ENCODE results near the gene RIN3.

RIN3 gene

GRCh38 chr14:92559486-92559885 lies 45.9 kb downstream of the RIN3 start:
- no peak overlapping the region for H3K4me3 ChIP-seq (ENCODE audit: low read depth, low read length)
- POLR2A ChIA-PET, result no interaction called here
- no peak for DNase-seq (ENCODE audit: low read depth, low spot score)
- TF ChIP-seq CTCF (IDR thresholded peaks at IDR 0.05; ENCODE audit: insufficient read depth, low read length, missing control alignments), result no peak
- CTCF ChIA-PET, result no interaction called here

- POLR2A ChIA-PET, result no interaction called here
- CTCF ChIA-PET, result no interaction called here
- no peak for TF ChIP-seq CTCF (IDR thresholded peaks at IDR 0.05; ENCODE audit: insufficient read depth, low read length, missing control alignments)
- H3K4me3 ChIP-seq (ENCODE audit: low read depth, low read length), result no peak overlapping the region
- no peak for DNase-seq (ENCODE audit: low read depth, low spot score)
Observed at GRCh38 chr14:92560106-92560865, 46.7 kb downstream of the RIN3 start.

- ChIA-PET POLR2A (no interaction called here), CTCF (no interaction called here)
- TF ChIP-seq CTCF (IDR thresholded peaks at IDR 0.05; ENCODE audit: insufficient read depth, low read length, missing control alignments), result no peak
- no peak for DNase-seq (ENCODE audit: low read depth, low spot score)
- H3K4me3 ChIP-seq (ENCODE audit: low read depth, low read length), result no peak overlapping the region
Observed at GRCh38 chr14:92561906-92562479, 48.4 kb downstream of the RIN3 start.

GRCh38 chr14:92563359-92563758 lies 49.8 kb downstream of the RIN3 start:
- no peak for TF ChIP-seq CTCF (IDR thresholded peaks at IDR 0.05; ENCODE audit: insufficient read depth, low read length, missing control alignments)
- no peak overlapping the region for H3K4me3 ChIP-seq (ENCODE audit: low read depth, low read length)
- POLR2A ChIA-PET, result interaction anchor here (0.9 kb wide), 1 partner anchor 83 kb away, joined by 3 read pairs; no protein-coding TSS in a partner anchor
- CTCF ChIA-PET, result interaction anchor here (1.2 to 3.0 kb wide), 3 partner anchors 31 to 123 kb away, joined by 3 to 16 read pairs (median 10); no protein-coding TSS in a partner anchor
- DNase-seq (ENCODE audit: low read depth, low spot score), result no peak

GRCh38 chr14:92563765-92564285 lies 50.2 kb downstream of the RIN3 start:
- no peak for DNase-seq (ENCODE audit: low read depth, low spot score)
- ChIA-PET CTCF (interaction anchor here (1.2 to 3.0 kb wide), 4 partner anchors 8 to 123 kb away, joined by 3 to 16 read pairs (median 9); no protein-coding TSS in a partner anchor), POLR2A (interaction anchor here (0.9 kb wide), 2 partner anchors 22 to 82 kb away, joined by 3 read pairs; no protein-coding TSS in a partner anchor)
- TF ChIP-seq CTCF (IDR thresholded peaks at IDR 0.05; ENCODE audit: insufficient read depth, low read length, missing control alignments), result no peak
- H3K4me3 ChIP-seq (ENCODE audit: low read depth, low read length), result no peak overlapping the region
